OCI-LY1 (cell line): ENCODE results near the gene ECM1.

Experiments
- EZH2 ChIP-seq: fragments of 200-600 bp; sonication (generic), shearing (Covaris generic); IDR thresholded peaks from 2 replicates; pipeline ENCODE4 v1.8.0; 2017; ENCODE audit warnings: borderline replicate concordance, mixed run types, mild to moderate bottlenecking, antibody characterized with exemption, low read length, moderate library complexity, mixed read lengths
- TF ChIP-seq, protein P1 (sequence below): fragments of 200-600 bp; sonication (generic), shearing (Covaris generic); IDR thresholded peaks from 2 replicates; pipeline ENCODE4 v1.5.1; 2017; ENCODE audit warnings: mild to moderate bottlenecking, antibody characterized with exemption, low read length, moderate library complexity, mixed read lengths

DNA sequence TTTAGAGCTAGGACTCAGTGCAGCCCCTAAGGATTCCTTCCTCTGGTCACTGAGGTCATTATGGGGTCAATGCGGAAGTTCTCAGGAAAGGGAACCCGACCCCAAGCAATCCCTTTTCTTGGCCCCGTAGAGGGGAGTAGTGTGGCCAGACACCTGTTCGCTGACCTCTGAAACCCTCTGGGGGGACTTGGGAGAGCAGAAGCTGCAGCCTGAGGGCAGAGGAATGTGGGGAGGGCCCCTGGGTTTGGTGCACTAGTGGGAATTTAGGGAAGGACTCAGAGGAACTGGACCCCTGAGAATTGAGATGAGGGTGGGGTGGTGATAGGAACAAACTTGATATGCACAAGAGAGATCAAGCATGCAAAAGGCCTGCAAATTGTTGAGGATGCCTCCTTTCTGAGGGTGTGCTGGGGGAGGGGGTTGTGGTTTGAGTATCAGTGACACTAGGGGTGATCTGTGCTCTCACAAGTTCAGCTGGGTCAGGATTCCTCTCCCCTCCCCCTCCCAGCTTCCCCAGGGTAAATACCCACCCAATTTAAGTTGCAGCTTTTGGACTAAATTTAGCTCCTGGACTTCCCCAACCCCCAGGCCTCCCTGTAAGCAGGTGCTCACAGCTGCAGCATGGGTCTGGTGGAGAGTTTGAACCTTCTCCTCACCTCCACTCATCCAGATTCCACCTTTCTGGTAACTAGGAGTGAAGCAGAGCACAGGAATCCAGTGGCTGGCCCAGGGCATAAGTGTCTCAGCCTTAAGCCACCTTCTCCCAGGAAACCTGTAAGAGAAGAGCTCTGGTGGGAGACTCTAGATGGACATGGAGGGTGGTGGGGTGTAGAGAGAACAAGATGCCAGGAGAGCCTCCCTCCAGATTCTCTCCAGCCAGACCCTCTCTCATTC is 54.8 kb downstream of the ECM1 start:
- TF ChIP-seq, protein P1, sequence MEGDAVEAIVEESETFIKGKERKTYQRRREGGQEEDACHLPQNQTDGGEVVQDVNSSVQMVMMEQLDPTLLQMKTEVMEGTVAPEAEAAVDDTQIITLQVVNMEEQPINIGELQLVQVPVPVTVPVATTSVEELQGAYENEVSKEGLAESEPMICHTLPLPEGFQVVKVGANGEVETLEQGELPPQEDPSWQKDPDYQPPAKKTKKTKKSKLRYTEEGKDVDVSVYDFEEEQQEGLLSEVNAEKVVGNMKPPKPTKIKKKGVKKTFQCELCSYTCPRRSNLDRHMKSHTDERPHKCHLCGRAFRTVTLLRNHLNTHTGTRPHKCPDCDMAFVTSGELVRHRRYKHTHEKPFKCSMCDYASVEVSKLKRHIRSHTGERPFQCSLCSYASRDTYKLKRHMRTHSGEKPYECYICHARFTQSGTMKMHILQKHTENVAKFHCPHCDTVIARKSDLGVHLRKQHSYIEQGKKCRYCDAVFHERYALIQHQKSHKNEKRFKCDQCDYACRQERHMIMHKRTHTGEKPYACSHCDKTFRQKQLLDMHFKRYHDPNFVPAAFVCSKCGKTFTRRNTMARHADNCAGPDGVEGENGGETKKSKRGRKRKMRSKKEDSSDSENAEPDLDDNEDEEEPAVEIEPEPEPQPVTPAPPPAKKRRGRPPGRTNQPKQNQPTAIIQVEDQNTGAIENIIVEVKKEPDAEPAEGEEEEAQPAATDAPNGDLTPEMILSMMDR, result no peak
- TF ChIP-seq EZH2, result no peak
